Endothelial cell of umbilical vein (primary cell): ENCODE data around the gene SLC5A3. TPM values are rescaled to one million over a fixed set of nuclear protein-coding genes. Genes with fewer than 3 reads are reported as not detected.

Experiments used
- BruUV-seq: library from RNA; stranded (reverse); fragments of 400-500 nt; replicated peaks from 2 replicates; lab custom pipeline; 2021; lab: Mats Ljungman, UMichigan
- CTCF ChIA-PET: fragments of 300-600, 350-600 bp; sonication (Branson Sonifier 250); formaldehyde crosslinking; loops from one replicate; lab custom pipeline; 2021; ENCODE audit warnings: antibody characterized with exemption, inconsistent platforms; lab: Charles Lee
- POLR2A ChIA-PET: fragments of 300-600, 350-600 bp; sonication (Branson Sonifier 250); formaldehyde crosslinking; loops from one replicate; lab custom pipeline; 2021; ENCODE audit warnings: antibody characterized with exemption, inconsistent platforms; lab: Charles Lee
- DNase-seq: peaks from one replicate; pipeline ENCODE4 v3.0.0-alpha.2; 2011; ENCODE audit warnings: low read depth, low spot score
- FAIRE-seq: peaks from 2 replicates; lab custom pipeline; 2011; peaks lifted over from hg19 to GRCh38; lab: Jason Lieb, UNC
- H2AFZ ChIP-seq: 2 replicates; pipeline ENCODE4 v1.6.0; 2012; ENCODE audit warnings: low read depth, low read length, control low read depth, inconsistent platforms
- H3K27ac ChIP-seq: 2 replicates; pipeline ENCODE4 v1.5.1; 2011; ENCODE audit warnings: low read depth, mild to moderate bottlenecking, control low read depth, low read length, moderate library complexity; ENCODE audit not compliant: insufficient read depth
- H3K27me3 ChIP-seq, 2 experiments: 2 replicates each; pipeline versions ENCODE4 v1.6.0 to v1.6.1; 2011; ENCODE audit warnings: low read length in 2 of 2, mixed read lengths in 1 of 2; ENCODE audit not compliant: control insufficient read depth in 2 of 2, insufficient read depth in 2 of 2
- H3K36me3 ChIP-seq, 2 experiments: 2 replicates in 1 of 2; 3 replicates in 1 of 2; pipeline ENCODE4 v1.5.1; 2011; ENCODE audit warnings: low read length in 2 of 2, mild to moderate bottlenecking in 1 of 2, moderate library complexity in 1 of 2; ENCODE audit not compliant: control insufficient read depth in 2 of 2, insufficient read depth in 2 of 2; ENCODE audit errors: extremely low read depth in 1 of 2
- H3K4me1 ChIP-seq: 3 replicates; pipeline ENCODE4 v1.5.1; 2011; ENCODE audit warnings: mild to moderate bottlenecking, low read length; ENCODE audit not compliant: control insufficient read depth, insufficient read depth; ENCODE audit errors: extremely low read depth
- H3K4me2 ChIP-seq: 2 replicates; pipeline ENCODE4 v1.6.1; 2011; ENCODE audit warnings: low read length, control low read depth, mixed read lengths; ENCODE audit not compliant: insufficient read depth
- H3K4me3 ChIP-seq, 3 experiments: fragments of 200-600 bp in 1 of 3; sonication (generic), shearing (Covaris generic) in 1 of 3; replicated peaks in 1 of 3; 2 replicates each; pipeline ENCODE4 v1.5.1; 2011 to 2016; ENCODE audit warnings: control low read depth in 3 of 3, low read length in 3 of 3, mild to moderate bottlenecking in 2 of 3, inconsistent platforms in 1 of 3, low read depth in 1 of 3, moderate library complexity in 1 of 3; ENCODE audit not compliant: insufficient read depth in 1 of 3
- H3K79me2 ChIP-seq: 2 replicates; pipeline ENCODE4 v1.6.0; 2012; ENCODE audit warnings: low read length, inconsistent platforms; ENCODE audit not compliant: control insufficient read depth, insufficient read depth
- H3K9ac ChIP-seq: replicated peaks from 2 replicates; pipeline ENCODE3; 2011; ENCODE audit warnings: low read length, control low read depth; ENCODE audit not compliant: insufficient read depth; ENCODE audit errors: extremely low read depth
- H3K9me1 ChIP-seq: replicated peaks from 3 replicates; pipeline ENCODE4 v1.6.0; 2011; ENCODE audit warnings: mild to moderate bottlenecking, low read length; ENCODE audit not compliant: control insufficient read depth, insufficient read depth; ENCODE audit errors: extremely low read depth
- H3K9me3 ChIP-seq: replicated peaks from 2 replicates; pipeline ENCODE4 v1.5.1; 2012; ENCODE audit warnings: low read length, inconsistent platforms; ENCODE audit not compliant: control insufficient read depth, insufficient read depth
- H4K20me1 ChIP-seq: replicated peaks from 2 replicates; pipeline ENCODE3; 2011; ENCODE audit warnings: mild to moderate bottlenecking, low read length; ENCODE audit not compliant: control insufficient read depth, insufficient read depth; ENCODE audit errors: extremely low read depth
- EZH2 ChIP-seq: IDR thresholded peaks from 2 replicates; pipeline ENCODE4 v1.6.1; 2012; ENCODE audit warnings: borderline replicate concordance, low read depth, mild to moderate bottlenecking, moderate library complexity, low read length, inconsistent platforms; ENCODE audit not compliant: severe bottlenecking
- FOS ChIP-seq: IDR thresholded peaks from 2 replicates; pipeline ENCODE4 v1.6.1; 2011; ENCODE audit warnings: mild to moderate bottlenecking, low read length, moderate library complexity, borderline replicate concordance; ENCODE audit not compliant: insufficient read depth
- GATA2 ChIP-seq: IDR thresholded peaks from 2 replicates; pipeline ENCODE4 v1.7.0; 2011; ENCODE audit warnings: low read depth, mild to moderate bottlenecking, moderate library complexity, mixed read lengths, low read length; ENCODE audit not compliant: insufficient read length, insufficient read depth
- JUN ChIP-seq: IDR thresholded peaks from 2 replicates; pipeline ENCODE4 v1.6.1; 2011; ENCODE audit warnings: borderline replicate concordance, low read depth; ENCODE audit not compliant: insufficient read length, insufficient read depth
- MYC ChIP-seq: IDR thresholded peaks from one replicate; pipeline ENCODE4 v1.6.1; 2011; ENCODE audit warnings: mild to moderate bottlenecking, low read depth, low read length
- POLR2A ChIP-seq: IDR thresholded peaks from 2 replicates; pipeline ENCODE4 v1.6.1; 2012; ENCODE audit warnings: low read depth, mild to moderate bottlenecking, control low read depth, low read length
- POLR2AphosphoS5 ChIP-seq: IDR thresholded peaks from 2 replicates; pipeline ENCODE4 v1.6.1; 2012; ENCODE audit warnings: low read depth, mild to moderate bottlenecking, control low read depth, low read length, moderate library complexity; ENCODE audit not compliant: insufficient read depth
- dilution Hi-C: fragments of 300-500 bp; cut with MboI; formaldehyde crosslinking; loops from one replicate; pipeline ENCODE4 v1.15.0; 2019; ENCODE audit warnings: low sequenced_read_pairs; ENCODE audit not compliant: extremely low pct_ligation_motif_present
- intact Hi-C: fragments of 100-400 bp; cut with micrococcal nuclease; formaldehyde crosslinking; loops from one replicate; pipeline ENCODE4 v1.10.0; 2022
- polyA plus RNA-seq, 4 experiments: library from polyadenylated mRNA; depleted of rRNA in 3 of 4; stranded (reverse) in 3 of 4; unstranded in 1 of 4; fragments of >200 nt; gene quantifications; 2 replicates each; pipeline versions ENCODE4 v1.2.1 to v1.2.3, GENCODE V29; 2011 to 2012; ENCODE audit warnings: missing spikeins in 1 of 4
- total RNA-seq: library from RNA; stranded (reverse); gene quantifications from 2 replicates; pipeline ENCODE4 v1.2.3, GENCODE V29; 2021
- TF ChIP-seq, protein P1 (sequence below): IDR thresholded peaks from 2 replicates; pipeline ENCODE4 v1.6.1; 2011; ENCODE audit not compliant: insufficient read depth, insufficient read length
- TF ChIP-seq, protein P2 (sequence below), 2 donors: IDR thresholded peaks; 1 replicate in 1 of 2; 2 replicates in 1 of 2; pipeline ENCODE4 v1.5.1; 2011; ENCODE audit warnings: low read length in 2 of 2, mild to moderate bottlenecking in 2 of 2, moderate library complexity in 2 of 2, control low read depth in 1 of 2, inconsistent platforms in 1 of 2, low read depth in 1 of 2; ENCODE audit not compliant: insufficient read depth in 1 of 2; ENCODE audit errors: extremely low read depth in 1 of 2

Gene SLC5A3
- total and polyA plus RNA-seq, 2 donors (not counting 3 experiments of a cell fraction or from before 2014, with no cell fraction given), result 1.6 to 8.0 TPM

DNA sequence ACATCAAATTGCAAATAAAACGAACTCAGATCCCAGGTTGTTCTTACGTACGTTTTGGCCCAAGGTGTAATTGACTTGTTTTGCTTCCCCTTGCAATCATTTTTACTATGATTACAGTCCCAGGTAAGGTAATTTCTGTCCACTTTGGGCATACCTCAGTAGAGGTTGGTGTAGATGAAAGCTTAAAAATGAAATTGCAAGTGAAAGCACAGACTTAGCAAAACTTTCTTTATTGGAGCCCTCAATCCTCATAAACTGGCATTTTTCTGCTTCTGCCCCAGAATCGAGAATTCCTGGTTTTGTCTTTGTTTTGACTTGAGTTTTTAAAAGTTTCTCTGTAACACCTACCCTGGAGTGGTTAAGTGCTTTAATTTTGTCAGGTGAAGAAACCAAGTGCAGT, 9.4 kb downstream of the SLC5A3 start:
- Histone ChIP-seq H4K20me1 (no peaks in the 10 kb centered on the region), H3K4me2 (no peak overlapping the region), H3K27me3 (no peaks in the 10 kb centered on the region), H3K9ac (no peak overlapping the region), H3K27ac (no peak overlapping the region), H2AFZ (no peak overlapping the region), H3K36me3 (no peaks in the 10 kb centered on the region), H3K79me2 (peaks cover 49% of the 10 kb centered on the region), H3K9me1 (no peaks in the 10 kb centered on the region), H3K4me1 (no peaks in the 10 kb centered on the region), H3K9me3 (no peaks in the 10 kb centered on the region), H3K4me3 (no peak overlapping the region)
- no TSS peak for BruUV-seq
- dilution Hi-C loops (no loop called here), intact Hi-C loops (no loop called here)
- TF ChIP-seq EZH2 (no peak), FOS (no peak), MYC (no peak), GATA2 (no peak)
- POLR2A ChIA-PET, result interaction anchor here (1.4 kb wide), 1 partner anchor 9 kb away, joined by 3 read pairs; no protein-coding TSS in a partner anchor
- CTCF ChIA-PET, result no interaction called here
- DNase-seq, result no peak
- no peak for FAIRE-seq

DNA sequence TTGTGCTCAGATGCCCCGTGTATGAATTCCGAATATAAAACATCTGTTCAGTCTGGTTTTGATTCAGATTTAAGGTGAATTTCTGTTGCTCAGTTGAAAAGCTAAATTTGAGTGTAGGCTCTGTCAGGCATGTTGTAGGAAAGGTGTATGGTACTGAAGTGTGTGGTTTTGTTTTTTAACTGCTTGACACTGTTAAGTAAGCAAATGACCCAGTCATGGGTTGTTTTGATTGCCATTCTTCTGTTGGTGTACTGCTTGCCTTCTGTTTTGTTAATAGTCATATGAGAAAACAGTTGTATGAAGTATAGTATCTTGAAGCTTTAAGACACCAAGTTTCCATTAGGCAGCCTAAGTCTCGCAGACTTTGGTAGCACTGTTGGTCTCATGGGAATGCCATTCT, 10.0 kb downstream of the SLC5A3 start:
- peaks cover 49% of the 10 kb centered on the region for H3K79me2 ChIP-seq
- no peak for TF ChIP-seq FOS
- TF ChIP-seq POLR2AphosphoS5, result no peak
- TF ChIP-seq MYC, result no peak
- TF ChIP-seq JUN, result no peak
- TF ChIP-seq GATA2, result no peak
- no peak for TF ChIP-seq EZH2
- no peak for TF ChIP-seq POLR2A
- TF ChIP-seq, protein P1, sequence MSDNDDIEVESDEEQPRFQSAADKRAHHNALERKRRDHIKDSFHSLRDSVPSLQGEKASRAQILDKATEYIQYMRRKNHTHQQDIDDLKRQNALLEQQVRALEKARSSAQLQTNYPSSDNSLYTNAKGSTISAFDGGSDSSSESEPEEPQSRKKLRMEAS, result no peak
- TF ChIP-seq, protein P2, sequence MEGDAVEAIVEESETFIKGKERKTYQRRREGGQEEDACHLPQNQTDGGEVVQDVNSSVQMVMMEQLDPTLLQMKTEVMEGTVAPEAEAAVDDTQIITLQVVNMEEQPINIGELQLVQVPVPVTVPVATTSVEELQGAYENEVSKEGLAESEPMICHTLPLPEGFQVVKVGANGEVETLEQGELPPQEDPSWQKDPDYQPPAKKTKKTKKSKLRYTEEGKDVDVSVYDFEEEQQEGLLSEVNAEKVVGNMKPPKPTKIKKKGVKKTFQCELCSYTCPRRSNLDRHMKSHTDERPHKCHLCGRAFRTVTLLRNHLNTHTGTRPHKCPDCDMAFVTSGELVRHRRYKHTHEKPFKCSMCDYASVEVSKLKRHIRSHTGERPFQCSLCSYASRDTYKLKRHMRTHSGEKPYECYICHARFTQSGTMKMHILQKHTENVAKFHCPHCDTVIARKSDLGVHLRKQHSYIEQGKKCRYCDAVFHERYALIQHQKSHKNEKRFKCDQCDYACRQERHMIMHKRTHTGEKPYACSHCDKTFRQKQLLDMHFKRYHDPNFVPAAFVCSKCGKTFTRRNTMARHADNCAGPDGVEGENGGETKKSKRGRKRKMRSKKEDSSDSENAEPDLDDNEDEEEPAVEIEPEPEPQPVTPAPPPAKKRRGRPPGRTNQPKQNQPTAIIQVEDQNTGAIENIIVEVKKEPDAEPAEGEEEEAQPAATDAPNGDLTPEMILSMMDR (IDR thresholded peaks at IDR 0.05; ENCODE audit: extremely low read depth in 1 of 2, insufficient read depth in 1 of 2, low read depth in 1 of 2, low read length in 2 of 2), result no peak
- CTCF ChIA-PET, result interaction anchor here (1.1 kb wide), 1 partner anchor 159 kb away, joined by 3 read pairs; no protein-coding TSS in a partner anchor

More for the DNA sequence above, 10.0 kb downstream of the SLC5A3 start:
- FAIRE-seq (no peak), DNase-seq (no peak)
- Histone ChIP-seq H3K36me3 (no peaks in the 10 kb centered on the region), H3K9ac (no peak overlapping the region), H4K20me1 (no peaks in the 10 kb centered on the region), H3K9me3 (no peaks in the 10 kb centered on the region), H3K4me3 (no peak overlapping the region), H3K27me3 (no peaks in the 10 kb centered on the region), H3K4me2 (no peak overlapping the region), H3K9me1 (no peaks in the 10 kb centered on the region), H3K4me1 (no peaks in the 10 kb centered on the region), H3K27ac (no peak overlapping the region), H2AFZ (no peak overlapping the region)
- dilution Hi-C loops (no loop called here), intact Hi-C loops (no loop called here)
- POLR2A ChIA-PET, result no interaction called here
- no TSS peak for BruUV-seq
